GM21447 (cell line): ENCODE measurements around the gene LRCH4.
A peak's percentile ranks its signal among the peaks of the same experiment; 100 is the strongest.
"Not testable (repeated sequence)": the region's sequence is repeated elsewhere in the genome, so short reads cannot be mapped to it uniquely, and the experiment has no call there.

Experiments
- ATAC-seq: cut with Tn5 transposase; IDR thresholded peaks from one replicate; pipeline ENCODE4 v1.9.1; 2021; ENCODE audit not compliant: unreplicated experiment

The LRCH4 gene

DNA sequence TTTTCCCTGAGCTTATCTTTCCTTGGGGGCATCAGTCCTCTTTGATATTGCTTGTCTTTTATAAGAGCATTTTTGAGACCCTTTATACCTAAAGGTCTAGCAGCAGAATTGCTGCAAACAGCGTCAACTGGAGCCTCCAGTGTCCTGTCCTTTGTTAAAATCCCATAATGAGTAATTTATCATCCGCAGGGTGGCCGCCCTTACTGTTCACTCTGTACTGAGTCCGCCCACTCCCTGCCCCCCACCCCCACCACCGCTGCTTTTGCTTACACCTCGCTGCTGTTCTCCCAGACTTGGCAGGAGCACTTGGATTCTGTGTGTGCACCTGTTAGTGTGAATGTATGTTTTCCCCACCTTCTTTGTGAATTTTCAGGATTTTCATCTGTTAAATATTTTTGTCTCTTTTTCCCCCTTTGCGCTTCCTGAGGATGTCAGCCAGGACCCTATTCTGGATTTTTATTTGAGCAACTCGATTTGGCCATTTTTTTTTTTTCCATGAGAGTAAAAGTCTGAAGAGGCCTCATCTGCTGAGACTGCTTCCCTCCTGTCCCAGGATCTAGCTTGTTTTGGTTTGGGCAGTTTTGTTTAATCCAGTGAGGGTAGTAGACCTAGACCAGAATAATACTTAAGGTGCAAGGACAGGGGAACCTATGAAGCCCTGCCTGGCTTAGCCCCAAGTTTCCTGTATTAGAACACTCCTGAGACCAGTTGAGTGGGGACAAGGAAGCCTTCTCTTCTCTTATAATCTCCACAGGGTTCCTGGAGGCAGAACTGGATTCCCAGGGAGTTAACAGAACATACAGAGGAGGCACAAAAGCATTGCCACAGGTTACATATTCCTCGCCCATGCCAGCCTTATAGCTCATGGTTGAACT, 38.8 kb downstream of the LRCH4 start:
- ATAC-seq, result no peak

DNA sequence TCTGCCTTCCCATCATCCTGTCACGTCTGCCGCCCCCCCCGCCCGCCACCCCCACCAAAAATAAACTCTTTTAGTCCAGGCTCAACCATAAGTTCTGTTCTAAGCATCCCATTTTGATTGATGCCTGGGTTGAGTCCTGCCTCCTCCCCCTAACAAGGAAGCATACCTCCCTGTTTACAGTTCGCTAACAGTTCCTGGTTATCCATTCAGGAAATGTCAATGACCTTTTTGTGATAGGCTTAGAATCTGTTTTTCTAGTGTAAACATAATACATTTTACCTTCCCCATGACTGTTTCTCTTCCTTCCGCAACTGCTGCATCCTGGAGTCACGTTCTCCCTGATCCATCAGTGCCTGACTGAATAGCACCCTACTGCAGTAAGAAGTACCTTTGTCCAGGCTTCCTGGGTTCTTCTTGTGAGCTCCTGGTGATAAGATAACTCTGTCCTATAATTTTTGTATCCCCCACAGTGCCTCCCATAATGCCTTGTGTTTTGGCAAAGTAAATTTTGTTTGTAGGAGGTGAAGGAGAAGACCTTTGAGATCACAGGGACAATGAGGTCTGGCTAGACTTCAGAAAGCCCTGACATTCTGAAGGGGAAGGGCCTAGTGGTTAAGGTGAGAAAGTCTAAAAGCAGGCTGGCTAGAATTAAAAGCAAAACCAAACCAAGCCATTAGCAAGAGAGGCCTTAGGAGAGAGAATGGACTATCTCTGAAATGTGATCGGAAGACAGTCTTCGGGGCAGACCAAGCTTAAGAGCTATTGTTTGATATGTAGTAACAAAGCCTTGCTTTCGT, 39.6 kb downstream of the LRCH4 start:
- peak; percentile 52 for ATAC-seq

DNA sequence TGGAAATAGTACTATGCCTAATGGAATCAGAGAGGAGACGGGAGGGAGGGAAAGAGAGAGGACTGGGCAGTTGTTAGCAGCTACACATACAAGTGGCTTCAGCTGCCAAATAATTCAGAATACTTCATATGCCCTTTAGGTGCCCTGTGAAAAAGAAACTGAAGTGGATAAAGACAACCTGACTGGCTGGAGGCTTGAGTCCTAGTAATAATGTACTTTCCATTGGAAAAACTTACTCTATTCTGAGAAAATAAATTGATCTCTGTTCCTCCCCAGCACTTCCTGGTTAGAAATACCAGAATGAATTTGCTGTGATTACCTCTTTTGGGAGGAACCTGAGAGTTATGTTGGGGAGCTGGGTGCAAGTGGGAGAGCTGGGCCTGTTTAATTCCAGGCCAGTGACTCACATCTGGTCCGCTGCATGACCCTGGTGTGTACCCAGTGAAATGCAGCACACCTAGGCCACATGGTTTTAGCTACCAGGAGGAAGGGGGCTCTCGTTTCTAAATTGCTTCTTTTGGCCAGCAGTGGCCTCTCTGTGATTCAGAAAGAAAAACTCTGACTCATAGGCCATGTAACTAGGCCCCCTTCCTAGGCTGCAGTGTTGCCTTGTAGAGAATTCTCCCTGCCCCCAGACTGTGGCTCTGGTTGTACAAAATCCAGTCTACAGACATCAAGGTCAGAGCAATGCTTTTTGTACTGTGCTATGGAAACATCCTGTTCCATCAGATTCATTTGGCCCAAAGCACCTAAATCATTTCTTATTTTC, 40.4 kb downstream of the LRCH4 start:
- peak; percentile 58 for ATAC-seq

DNA sequence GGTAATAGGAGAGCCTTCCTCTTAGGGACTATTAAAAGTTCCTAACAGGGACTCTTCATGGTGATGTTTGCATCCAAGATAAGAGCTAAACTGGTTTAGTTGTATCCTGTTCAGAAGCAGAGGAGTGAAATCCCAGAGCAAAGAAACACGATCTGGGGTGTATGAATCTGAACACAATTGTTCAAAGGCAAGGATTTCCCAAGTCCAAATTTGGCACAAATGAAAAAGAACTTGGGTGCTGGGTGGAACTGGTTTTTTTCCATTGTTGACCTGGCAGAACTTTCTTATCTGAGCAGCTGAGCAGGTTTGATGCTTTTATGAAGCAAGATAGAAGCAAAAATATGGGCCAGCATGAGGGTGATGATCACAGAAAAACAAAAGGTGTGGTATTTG, 41.0 kb downstream of the LRCH4 start:
- ATAC-seq, result no peak

DNA sequence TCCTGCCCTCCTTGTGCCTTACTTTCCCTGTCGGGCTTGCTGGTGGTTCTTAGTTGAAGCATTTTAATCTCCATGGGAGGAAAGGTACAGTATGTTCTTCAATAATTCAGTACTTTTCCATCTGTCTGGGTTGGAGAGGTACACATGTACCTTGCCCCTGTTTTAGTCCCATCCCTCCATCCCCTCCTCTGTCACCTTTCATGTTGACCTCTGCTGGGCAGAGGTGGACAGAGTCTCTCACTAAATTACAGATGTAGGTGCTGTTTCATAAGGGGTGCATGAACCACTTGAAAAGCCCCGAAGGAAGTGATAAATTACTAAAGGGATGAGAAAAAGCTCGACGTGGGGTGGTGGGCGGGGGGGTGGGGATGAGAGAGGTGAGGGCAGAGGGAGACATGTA, 41.5 kb downstream of the LRCH4 start:
- ATAC-seq, result no peak

DNA sequence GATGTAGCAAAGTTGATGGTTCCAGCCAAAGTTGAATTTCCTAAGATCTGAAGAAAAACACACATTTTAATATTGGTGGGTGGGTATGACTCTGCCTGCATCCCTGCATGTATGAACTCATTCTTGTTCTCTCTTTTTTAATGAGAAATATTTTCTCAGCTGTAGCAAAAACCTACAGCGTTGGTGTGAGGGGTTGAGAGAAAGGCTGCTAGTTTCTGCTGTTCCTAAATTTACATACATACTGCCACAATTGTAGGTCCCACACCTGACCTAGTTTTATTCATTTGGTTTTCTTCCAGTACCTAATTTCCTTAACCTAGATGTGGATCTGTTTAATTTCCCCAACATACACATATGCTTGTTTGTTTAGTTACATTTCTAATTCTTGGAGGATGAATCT, 42.3 kb downstream of the LRCH4 start:
- no peak for ATAC-seq

DNA sequence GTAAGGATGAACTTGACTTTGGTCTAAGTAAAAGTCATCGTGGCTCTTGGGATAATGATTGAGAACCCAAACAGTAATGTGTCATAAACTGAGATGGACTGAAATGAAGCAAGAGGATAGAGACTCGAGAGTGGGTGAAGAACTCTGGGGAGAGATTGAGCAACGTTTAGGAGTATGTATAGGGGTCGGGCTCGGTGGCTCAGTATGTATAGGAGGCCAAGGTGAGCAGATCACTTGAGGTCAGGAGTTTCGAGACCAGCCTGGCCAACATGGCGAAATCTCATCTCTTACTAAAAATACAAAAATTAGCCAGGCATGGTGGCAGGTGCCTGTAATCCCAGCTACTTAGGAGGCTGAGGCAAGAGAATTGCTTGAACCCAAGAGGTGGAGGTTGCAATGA, 44.6 kb downstream of the LRCH4 start:
- not testable (repeated sequence) for ATAC-seq

DNA sequence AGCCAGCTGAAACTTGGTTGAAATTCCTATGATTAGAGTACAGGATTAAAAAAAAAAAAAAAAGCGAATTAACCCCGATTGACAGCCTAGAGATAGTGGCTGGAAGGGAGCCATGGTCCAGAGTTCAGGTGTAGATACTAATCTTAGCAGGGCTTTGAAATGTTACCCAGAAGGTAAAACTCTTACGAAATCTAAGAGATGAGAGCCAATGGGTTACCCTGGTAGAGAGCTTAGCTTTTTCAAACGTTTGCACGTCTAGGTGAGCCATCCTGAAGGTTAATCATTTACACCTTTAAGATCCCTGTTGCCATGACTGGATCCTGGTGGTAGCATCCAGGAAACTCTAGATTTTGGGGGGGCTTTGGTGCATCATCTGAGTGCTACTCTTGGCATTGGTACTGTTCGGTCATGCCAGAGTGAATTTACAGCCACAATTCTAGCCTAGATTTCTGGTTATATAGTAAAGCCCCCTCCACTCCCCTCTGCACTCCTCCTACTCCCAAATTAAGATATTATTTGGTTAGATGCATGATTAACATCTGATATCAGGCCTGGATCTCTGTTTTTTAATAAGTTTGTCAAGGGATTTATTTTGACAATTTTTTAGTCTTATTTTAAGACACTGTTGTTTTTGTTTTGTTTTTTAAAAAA, 45.7 kb downstream of the LRCH4 start:
- no peak for ATAC-seq

DNA sequence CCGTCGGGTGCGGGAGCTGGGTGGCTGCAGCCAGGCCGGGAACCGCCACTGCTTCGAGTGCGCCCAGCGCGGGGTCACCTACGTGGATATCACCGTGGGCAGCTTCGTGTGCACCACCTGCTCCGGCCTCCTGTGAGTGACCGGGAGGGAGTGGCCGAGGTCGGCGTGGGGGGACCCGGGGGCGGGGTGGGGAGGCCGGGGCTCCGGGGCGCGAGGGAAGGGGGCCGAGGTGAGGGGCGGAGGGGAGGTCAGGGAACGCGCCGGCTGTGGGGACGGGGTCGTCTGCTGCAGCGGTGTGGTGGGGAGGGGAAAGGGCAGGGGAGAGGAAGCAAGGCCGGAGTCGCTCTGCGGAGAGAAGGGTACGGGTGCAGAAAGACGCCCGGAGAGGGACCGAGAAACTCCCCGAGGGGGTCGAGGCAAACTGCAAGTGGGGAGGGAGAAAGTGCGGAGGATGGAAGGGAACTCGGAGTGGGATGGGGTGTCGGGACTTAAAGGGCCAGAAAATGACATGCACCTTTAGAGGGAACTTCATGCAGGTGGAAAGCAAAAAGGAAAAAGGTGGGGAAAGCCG, 46.4 kb downstream of the LRCH4 start:
- ATAC-seq, result peak; percentile 4

DNA sequence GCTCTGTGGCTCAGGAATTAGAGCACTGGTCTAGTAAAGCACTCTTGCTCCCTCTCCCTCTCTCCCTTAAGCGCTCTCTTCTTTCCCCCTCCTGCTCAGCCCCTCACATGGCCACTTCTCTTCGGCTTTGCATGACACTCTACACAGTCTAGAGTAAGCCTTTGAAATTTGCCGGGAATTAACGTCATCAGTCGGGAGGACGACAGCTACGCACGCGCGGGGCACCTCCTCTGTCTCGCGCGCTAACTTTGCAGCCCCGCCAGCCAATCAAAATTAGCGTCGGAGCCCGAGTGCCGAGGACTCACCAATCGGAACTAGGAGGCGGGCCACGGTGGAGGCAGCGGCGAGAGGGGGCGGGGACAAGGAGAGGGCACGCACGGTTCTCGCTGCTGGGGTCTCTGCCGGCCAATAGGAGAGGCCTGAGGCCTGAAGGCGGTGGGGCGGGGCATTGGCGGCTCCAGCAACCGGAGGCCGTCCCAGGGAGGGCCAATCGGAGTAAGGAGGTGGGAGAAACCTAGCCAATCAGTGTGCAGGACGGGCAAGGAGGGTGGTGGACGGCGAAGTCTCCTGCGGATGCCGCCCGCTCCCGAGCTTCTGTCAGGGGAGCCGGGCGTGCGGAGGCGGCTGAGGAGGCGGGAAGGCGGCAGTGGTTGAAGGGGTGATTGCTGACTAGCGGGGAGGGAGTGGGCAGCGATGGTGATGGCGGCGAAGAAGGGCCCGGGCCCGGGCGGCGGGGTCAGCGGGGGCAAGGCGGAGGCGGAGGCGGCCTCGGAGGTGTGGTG, 47.1 kb downstream of the LRCH4 start, which contains the start of gene AGFG2:
Gene AGFG2 (plus strand): TSS at position 550 of the 782 bp plus-strand sequence. CDS start 144 bp downstream, at position 694.
- peak; percentile 96 for ATAC-seq

DNA sequence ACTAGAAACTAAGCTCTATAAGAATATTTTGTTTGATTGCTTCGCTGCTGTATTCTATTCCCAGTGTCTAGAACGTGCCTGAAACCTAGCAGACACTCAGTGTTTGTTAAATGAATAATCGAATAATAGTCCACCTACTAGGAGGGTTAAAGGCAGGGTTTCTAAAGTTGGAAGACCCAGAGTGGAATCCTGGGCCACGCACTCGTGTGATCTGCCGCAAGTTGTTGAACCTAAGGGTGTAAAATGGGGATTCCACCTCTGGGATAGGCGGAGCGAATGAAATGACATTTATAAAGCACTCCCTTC, 47.6 kb downstream of the LRCH4 start:
- no peak for ATAC-seq

DNA sequence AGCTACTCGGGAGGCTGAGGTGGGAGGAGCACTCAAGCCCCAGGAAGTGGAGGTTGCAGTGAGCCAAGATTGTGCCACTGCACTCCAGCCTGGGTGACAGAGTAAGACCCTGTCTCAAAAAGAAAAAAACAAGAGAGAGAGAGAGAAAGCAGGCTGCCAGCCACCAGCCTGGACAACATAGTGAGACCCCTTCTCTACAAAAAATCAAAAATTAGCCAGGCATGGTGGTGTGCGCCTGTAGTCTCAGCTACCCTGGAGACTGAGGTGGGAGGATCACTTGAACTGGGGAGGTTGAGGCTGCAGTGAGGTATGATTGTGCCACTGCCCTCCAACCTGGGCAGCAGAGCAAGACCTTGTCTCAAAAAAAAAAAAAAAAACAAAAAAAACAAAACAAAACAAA, 49.2 kb downstream of the LRCH4 start:
- ATAC-seq, result not testable (repeated sequence)

DNA sequence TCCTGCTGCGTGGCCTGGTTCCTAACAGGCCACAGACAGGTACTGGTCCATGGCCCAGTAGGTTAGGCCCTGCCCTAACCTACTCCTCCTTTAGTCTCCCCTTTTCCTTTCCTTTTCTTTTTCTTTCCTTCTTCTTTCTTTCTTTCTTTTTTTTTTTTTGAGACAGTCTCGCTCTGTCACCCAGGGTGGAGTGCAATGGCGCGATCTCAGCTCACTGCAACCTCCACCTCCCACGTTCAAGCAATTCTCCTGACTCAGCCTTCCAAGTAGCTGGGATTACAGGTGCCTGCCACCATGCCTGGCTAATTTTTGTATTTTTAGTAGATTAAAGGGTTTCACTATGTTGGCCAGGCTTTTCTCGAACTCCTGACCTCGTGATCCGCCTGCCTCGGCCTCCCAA, 49.9 kb downstream of the LRCH4 start:
- ATAC-seq, result not testable (repeated sequence)

DNA sequence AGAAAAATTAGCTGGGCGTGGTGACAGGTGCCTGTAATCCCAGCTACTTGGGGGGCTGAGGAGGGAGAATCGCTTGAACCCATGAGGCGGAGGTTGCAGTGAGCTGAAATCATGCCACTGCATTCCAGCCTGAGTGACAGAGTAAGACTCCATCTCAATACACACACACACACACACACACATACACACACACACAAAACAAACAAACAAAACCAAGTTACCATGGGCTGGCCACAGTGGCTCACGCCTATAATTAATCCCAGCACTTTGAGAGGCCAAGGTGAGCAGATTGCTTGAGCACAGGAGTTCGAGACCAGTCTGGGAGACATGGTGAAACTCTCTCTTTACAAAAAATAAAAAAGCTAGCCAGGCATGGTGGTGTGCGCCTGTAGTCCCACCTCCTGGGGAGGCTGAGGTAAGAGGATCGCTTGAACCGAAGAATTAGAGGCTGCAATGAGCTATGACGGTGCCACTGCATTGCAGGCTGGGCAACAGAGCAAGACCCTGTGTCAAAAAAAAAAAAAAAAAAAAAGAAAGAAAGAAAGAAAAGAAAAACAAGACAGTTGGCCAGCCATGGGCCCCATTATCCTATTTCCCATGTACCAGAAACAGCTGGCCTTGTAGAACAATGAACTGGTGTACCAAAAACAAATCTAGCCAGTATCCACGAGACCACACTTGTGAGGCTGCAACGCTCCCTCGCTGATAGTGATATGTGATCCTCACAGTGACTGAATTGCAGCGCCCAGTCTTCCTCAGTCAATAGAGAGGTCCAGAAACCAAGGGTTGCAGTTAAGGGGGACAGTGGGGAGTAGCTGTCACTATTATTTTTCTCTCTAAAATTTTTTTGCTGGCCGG, 53.5 kb downstream of the LRCH4 start:
- no peak for ATAC-seq

DNA sequence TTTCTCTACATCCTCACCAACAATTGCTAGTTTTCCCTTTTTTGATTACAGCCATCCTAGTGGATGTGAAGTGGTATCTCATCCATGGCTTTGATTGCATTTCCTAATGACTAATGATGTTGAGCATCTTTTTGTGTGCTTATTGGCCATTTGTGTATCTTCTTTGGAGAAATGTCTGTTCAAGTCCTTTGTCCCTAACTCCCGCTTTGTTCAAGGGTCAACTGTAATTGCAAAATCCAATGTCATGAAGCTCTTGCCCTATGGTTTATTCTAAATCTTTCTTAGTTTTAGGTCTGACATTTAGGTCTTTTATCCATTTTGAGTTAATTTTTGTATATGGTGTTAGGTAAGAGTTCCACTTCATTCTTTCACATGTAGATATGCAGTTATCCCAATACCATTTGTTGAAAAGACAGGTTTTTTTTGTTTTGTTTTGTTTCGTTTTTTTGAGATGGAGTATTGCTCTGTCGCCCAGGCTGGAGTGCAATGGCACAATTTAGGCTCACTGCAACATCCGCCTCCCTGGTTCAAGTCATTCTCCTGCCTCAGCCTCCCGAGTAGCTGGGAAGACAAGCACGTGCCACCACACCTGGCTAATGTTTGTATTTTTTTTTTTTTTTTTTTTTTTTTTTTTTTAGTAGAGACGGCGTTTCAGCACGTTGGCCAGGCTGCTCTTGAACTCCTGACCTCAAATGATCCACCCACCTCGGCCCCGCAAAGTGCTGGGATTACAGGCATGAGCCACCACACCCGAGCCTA, 57.6 kb downstream of the LRCH4 start:
- not testable (repeated sequence) for ATAC-seq
